PC-3 (cell line): ENCODE measurements around the gene DNAJC5. TPM values are rescaled to one million over a fixed set of nuclear protein-coding genes. Genes with fewer than 3 reads are reported as not detected.

Experiments
- ATAC-seq: fragments of 200-7000 bp; cut with Tn5 transposase; 2 replicates; pipeline ENCODE4 v1.9.1; 2020; ENCODE audit warnings: mild to moderate bottlenecking, moderate library complexity
- BruUV-seq: library from RNA; stranded (reverse); fragments of 400-500 nt; replicated peaks from 2 replicates; lab custom pipeline; 2021; lab: Mats Ljungman, UMichigan
- CTCF ChIA-PET: fragments of 300-600 bp; sonication (Branson Sonifier 250); formaldehyde crosslinking; loops from one replicate; lab custom pipeline; 2022; ENCODE audit warnings: antibody characterized with exemption; lab: Charles Lee
- POLR2A ChIA-PET: fragments of 300-600 bp; sonication (Branson Sonifier 250); formaldehyde crosslinking; loops from one replicate; lab custom pipeline; 2022; ENCODE audit warnings: antibody characterized with exemption; ENCODE audit not compliant: unreplicated experiment; lab: Charles Lee
- DNase-seq: peaks from one replicate; pipeline ENCODE4 v3.0.0-alpha.2; 2015
- H2AFZ ChIP-seq: fragments of 300-600 bp; sonication (generic); 2 replicates; pipeline ENCODE4 v1.6.0; 2016; ENCODE audit warnings: antibody characterized with exemption, low read length
- H3F3A ChIP-seq: fragments of 300-600 bp; sonication (generic); one replicate; pipeline ENCODE4 v1.6.0; 2017; ENCODE audit warnings: antibody characterized with exemption, low read length, control low read depth, mild to moderate bottlenecking; ENCODE audit not compliant: unreplicated experiment
- H3K27ac ChIP-seq: fragments of 300-600 bp; sonication (generic); 2 replicates; pipeline ENCODE4 v1.5.1; 2016; ENCODE audit warnings: mild to moderate bottlenecking, low read length
- H3K27me3 ChIP-seq: fragments of 300-600 bp; sonication (generic); 2 replicates; pipeline ENCODE4 v1.6.1; 2016; ENCODE audit warnings: low read length, mixed read lengths
- H3K36me3 ChIP-seq: fragments of 300-600 bp; sonication (generic); 2 replicates; pipeline ENCODE4 v1.6.1; 2016; ENCODE audit warnings: low read depth, mixed run types, low read length, mixed read lengths
- H3K4me1 ChIP-seq: fragments of 300-600 bp; sonication (generic); 2 replicates; pipeline ENCODE4 v1.5.1; 2016; ENCODE audit warnings: low read length; ENCODE audit not compliant: insufficient read depth
- H3K4me2 ChIP-seq: fragments of 300-600 bp; sonication (generic); 2 replicates; pipeline ENCODE4 v1.6.0; 2016; ENCODE audit warnings: low read length
- H3K4me3 ChIP-seq: fragments of 300-600 bp; sonication (generic); 2 replicates; pipeline ENCODE4 v1.5.1; 2016; ENCODE audit warnings: mild to moderate bottlenecking, low read length, mixed read lengths
- H3K79me2 ChIP-seq: fragments of 300-600 bp; sonication (generic); 2 replicates; pipeline ENCODE4 v1.6.1; 2017; ENCODE audit warnings: low read length, mixed read lengths
- H3K9ac ChIP-seq: fragments of 300-600 bp; sonication (generic); 2 replicates; pipeline ENCODE4 v1.6.0; 2016; ENCODE audit warnings: mild to moderate bottlenecking, low read length
- H3K9me2 ChIP-seq: fragments of 300-600 bp; sonication (generic); replicated peaks from 2 replicates; pipeline ENCODE4 v1.6.1; 2016; ENCODE audit warnings: mixed run types, low read length, mixed read lengths
- H3K9me3 ChIP-seq: fragments of 300-600 bp; sonication (generic); 2 replicates; pipeline ENCODE4 v1.6.1; 2016; ENCODE audit warnings: low read length, mixed read lengths
- H4K20me1 ChIP-seq: fragments of 300-600 bp; sonication (generic); 2 replicates; pipeline ENCODE4 v1.6.1; 2016; ENCODE audit warnings: low read length, mixed read lengths
- EZH2 ChIP-seq: fragments of 300-600 bp; sonication (generic); IDR thresholded peaks from one replicate; pipeline ENCODE4 v1.6.1; 2017; ENCODE audit warnings: antibody characterized with exemption, mild to moderate bottlenecking, low read length; ENCODE audit not compliant: unreplicated experiment
- EZH2phosphoT487 ChIP-seq: fragments of 300-600 bp; sonication (generic); IDR thresholded peaks from 2 replicates; pipeline ENCODE4 v1.6.1; 2018; ENCODE audit warnings: mild to moderate bottlenecking, antibody characterized with exemption, low read length, borderline replicate concordance
- intact Hi-C: fragments of 100-400 bp; cut with micrococcal nuclease; formaldehyde crosslinking; loops from 2 replicates; pipeline ENCODE4 v1.9.0; 2023
- total RNA-seq: library from RNA; depleted of rRNA; stranded (reverse); fragments of >200 nt; gene quantifications from 2 replicates; pipeline ENCODE4 v1.2.3, GENCODE V29; 2014
- TF ChIP-seq, protein P1 (sequence below): fragments of 300-600 bp; sonication (generic); conservative IDR thresholded peaks from 2 replicates; pipeline ENCODE4 v1.5.1; 2017; ENCODE audit warnings: antibody characterized with exemption, low read depth, mild to moderate bottlenecking, low read length

Gene DNAJC5
- total RNA-seq, 1 experiment from 2014 or later: 73.7 TPM

DNA sequence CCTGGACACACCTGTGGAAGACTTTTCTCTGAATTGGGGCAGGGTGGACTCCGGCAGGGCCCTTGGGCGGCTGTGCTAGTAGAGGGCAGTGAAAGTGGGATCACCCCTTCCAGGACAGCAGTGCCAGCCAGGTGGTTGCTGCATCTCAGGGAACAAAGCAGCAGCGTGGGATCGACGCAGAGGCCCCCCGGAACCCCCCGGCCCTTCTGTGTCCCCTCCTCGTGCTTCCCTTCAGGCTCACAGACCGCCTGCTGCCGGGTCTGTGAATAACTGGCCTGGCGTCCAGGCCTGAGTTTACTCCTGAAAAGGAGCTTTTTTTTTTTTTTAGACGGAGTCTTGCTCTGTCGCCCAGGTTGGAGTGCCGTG is 8.9 kb upstream of the DNAJC5 start:
- Histone ChIP-seq H3K4me3 (no peak overlapping the region), H3K4me1 (peaks cover 21% of the 10 kb centered on the region), H3K36me3 (peaks cover 70% of the 10 kb centered on the region), H3K4me2 (no peak overlapping the region), H3K9me3 (no peaks in the 10 kb centered on the region), H3K9ac (no peak overlapping the region), H3K79me2 (peaks cover 59% of the 10 kb centered on the region), H3K27me3 (no peaks in the 10 kb centered on the region), H3F3A (no peaks in the 10 kb centered on the region), H2AFZ (no peak overlapping the region), H3K9me2 (no peaks in the 10 kb centered on the region), H3K27ac (peak overlapping the region; percentile 26; the same call in 1 of the 2 replicates), H4K20me1 (peaks cover 36% of the 10 kb centered on the region)
- no peak for DNase-seq
- no peak for TF ChIP-seq EZH2phosphoT487
- TF ChIP-seq EZH2: no peak
- TF ChIP-seq, protein P1, sequence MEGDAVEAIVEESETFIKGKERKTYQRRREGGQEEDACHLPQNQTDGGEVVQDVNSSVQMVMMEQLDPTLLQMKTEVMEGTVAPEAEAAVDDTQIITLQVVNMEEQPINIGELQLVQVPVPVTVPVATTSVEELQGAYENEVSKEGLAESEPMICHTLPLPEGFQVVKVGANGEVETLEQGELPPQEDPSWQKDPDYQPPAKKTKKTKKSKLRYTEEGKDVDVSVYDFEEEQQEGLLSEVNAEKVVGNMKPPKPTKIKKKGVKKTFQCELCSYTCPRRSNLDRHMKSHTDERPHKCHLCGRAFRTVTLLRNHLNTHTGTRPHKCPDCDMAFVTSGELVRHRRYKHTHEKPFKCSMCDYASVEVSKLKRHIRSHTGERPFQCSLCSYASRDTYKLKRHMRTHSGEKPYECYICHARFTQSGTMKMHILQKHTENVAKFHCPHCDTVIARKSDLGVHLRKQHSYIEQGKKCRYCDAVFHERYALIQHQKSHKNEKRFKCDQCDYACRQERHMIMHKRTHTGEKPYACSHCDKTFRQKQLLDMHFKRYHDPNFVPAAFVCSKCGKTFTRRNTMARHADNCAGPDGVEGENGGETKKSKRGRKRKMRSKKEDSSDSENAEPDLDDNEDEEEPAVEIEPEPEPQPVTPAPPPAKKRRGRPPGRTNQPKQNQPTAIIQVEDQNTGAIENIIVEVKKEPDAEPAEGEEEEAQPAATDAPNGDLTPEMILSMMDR: no peak
- CTCF ChIA-PET: no interaction called here
- intact Hi-C loops: no loop called here
- no peak for ATAC-seq
- BruUV-seq: no TSS peak
- POLR2A ChIA-PET: no interaction called here

DNA sequence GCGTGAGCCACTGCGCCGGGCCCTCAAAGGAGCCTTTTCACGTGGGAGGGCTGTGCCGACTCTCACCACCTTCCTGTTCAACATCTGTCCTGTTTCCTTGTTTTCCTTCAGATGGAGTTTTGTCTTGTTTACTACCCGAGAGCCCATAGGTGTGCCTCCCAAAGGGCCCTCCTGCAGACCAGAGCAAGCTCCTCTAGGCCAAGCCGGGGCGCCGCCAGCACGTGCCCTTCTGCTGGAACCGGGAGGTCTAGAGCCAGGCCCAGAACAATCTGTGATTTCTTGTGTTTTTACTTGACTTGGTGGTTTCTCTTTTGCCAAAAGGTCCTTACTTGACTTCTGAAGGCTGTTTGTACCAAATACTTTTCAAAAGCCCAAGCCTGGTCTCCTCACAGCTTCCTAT is 8.0 kb upstream of the DNAJC5 start:
- Histone ChIP-seq H4K20me1 (peaks cover 29% of the 10 kb centered on the region), H3K9me3 (no peaks in the 10 kb centered on the region), H3K36me3 (peaks cover 76% of the 10 kb centered on the region), H3F3A (no peaks in the 10 kb centered on the region), H3K4me2 (no peak overlapping the region), H3K9ac (no peak overlapping the region), H3K9me2 (no peaks in the 10 kb centered on the region), H3K79me2 (peaks cover 51% of the 10 kb centered on the region), H3K27me3 (no peaks in the 10 kb centered on the region), H2AFZ (no peak overlapping the region), H3K4me1 (peaks cover 21% of the 10 kb centered on the region), H3K4me3 (no peak overlapping the region), H3K27ac (no peak overlapping the region)
- TF ChIP-seq EZH2phosphoT487 (no peak), EZH2 (no peak)
- TF ChIP-seq, protein P1: no peak
- intact Hi-C loops: no loop called here
- DNase-seq (no peak), ATAC-seq (no peak)
- no TSS peak for BruUV-seq
- CTCF ChIA-PET: no interaction called here
- POLR2A ChIA-PET: no interaction called here

DNA sequence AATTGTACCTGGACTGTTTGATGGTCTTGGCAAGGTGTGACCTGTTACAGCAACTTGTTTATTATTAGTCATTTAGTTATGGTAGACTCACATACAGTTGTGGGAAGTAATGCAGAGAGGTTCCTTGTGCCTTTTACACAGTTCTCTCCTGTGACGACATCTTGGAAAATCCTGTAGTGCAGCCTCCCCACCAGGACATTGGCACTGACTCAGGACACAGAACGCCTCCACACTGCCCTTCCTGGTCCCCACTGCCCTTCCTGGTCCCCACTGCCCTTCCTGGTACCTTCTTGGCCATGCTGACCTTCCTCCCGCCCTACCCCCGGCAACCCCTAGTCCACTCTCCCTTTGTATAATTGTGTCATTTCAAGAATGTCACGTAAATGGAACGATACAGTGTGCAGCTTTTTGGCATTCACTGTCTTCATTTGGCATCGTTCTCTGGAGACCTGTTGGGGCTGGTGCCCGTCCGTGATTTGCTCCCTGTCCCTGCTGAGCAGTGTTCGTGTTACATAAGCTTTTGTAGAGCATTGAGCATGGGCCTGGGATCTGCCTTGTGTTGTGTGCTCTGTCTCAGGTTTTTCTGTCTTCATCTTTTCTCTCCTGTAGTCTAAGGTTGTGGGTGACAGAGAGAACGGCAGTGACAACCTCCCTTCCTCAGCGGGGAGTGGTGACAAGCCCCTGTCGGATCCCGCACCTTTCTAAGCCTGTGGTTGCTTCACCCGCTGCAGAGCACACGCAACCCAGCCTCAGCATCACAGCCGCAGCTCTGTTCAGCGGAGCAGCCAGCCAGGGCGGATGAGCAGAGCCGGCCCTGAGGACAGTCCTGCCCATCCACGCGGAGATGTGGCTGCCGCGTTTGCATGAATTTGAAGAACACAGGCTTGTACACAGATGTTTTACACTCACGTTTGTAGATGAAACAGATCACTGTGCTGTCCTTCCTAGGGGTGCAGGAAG is 5.4 kb upstream of the DNAJC5 start:
- intact Hi-C loops: no loop called here
- Histone ChIP-seq H3K36me3 (peaks cover 66% of the 10 kb centered on the region), H3K27me3 (no peaks in the 10 kb centered on the region), H3K4me1 (peaks cover 29% of the 10 kb centered on the region), H2AFZ (no peak overlapping the region), H3K79me2 (peaks cover 36% of the 10 kb centered on the region), H3K4me2 (no peak overlapping the region), H3F3A (peaks cover 11% of the 10 kb centered on the region), H4K20me1 (peaks cover 21% of the 10 kb centered on the region), H3K9me2 (no peaks in the 10 kb centered on the region), H3K9me3 (no peaks in the 10 kb centered on the region), H3K27ac (peak overlapping the region; percentile 73), H3K4me3 (no peak overlapping the region), H3K9ac (peak overlapping the region; percentile 27; the same call in 1 of the 2 replicates)
- ATAC-seq (peak; percentile 19; the same call in 1 of the 2 replicates), DNase-seq (peak; percentile 63)
- POLR2A ChIA-PET: no interaction called here
- BruUV-seq: no TSS peak
- TF ChIP-seq, protein P1: no peak
- no peak for TF ChIP-seq EZH2
- TF ChIP-seq EZH2phosphoT487: no peak
- CTCF ChIA-PET: no interaction called here
